Posterior vena cava (tissue), 2 donors: ENCODE results near the gene LHX1. TPM values are rescaled to one million over a fixed set of nuclear protein-coding genes. Genes with fewer than 3 reads are reported as not detected.

Experiments used
- DNase-seq: peaks from one replicate; pipeline ENCODE4 v3.0.0-alpha.2; 2020; ENCODE audit warnings: low spot score
- intact Hi-C, 2 donors: fragments of 100-400 bp; cut with DNase I; formaldehyde crosslinking; loops; one replicate each; pipeline versions ENCODE4 v1.14.1 to v1.14.2; 2022 to 2023
- long read RNA-seq, 2 donors: library from polyadenylated mRNA; unstranded; transcript quantifications; one replicate each; pipeline ENCODE4 v2.0.0, GENCODE V29; 2020 to 2021
- total RNA-seq, 2 donors: library from RNA; stranded (reverse); fragmentation: NEBNext Ultra II Directional; extraction: Animal tissue kit (Norgen Biotek cat#: 25700); gene quantifications; one replicate each; pipeline ENCODE4 v1.2.1, GENCODE V29; 2021
- donor health status: DM: yes; HTN: yes; CAD: no.
- donor health status: DM: yes; HTN: yes; CAD: no.

Gene LHX1
- total RNA-seq: not detected
- long read RNA-seq, donor 1: 0 reads
- long read RNA-seq, donor 2: 0 reads

DNA sequence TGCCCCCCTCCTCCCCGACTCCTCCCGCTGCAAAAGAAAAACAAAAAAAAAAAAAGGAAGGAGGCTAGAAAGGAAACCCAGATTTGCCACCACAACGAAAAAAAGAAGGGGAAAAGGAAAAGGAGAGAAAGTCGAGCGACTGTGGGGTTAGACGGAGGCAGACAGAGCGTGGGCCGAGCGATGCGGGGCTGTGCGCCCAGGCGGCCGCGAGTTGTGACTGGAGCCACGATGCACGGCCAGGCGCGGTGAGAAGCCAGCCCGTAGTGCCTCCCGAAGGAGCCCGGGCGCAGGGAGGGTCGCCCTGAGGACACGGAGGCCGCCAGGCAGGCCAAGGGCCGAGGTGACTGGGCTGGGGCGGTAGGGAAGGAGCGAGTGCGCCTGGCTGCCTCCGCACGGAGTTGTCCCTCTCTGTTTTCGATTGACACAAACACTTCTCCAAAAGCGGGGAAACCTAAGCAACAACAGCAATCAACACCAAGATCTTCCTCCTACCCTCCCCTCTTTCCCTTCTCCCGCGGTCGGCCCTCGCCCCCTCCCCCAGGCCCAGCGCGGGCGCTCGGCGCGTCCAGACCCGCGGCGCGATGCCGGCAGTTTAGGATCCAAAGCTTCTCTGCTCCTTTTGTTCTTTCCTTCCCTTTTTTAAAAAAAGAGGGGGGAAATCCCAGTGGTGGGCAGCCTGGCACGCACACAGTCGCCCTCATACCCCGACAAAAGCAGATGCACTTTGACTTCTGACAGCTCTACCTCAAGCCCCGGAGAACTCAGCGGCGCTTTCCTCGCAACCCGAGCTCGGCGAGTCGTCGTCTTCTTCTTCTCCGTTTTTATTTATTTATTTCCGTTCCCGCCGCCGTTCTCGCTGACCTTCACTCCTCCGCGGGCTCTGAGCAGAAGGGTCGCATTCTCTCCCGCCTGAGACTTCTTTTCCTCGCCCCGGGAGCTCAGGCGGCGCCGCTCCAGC is at the start of gene LHX1:
Gene LHX1 (plus strand): TSS at position 475 of the 958 bp plus-strand sequence. CDS start 723 bp downstream, outside the sequence.
- no peak for DNase-seq
- intact Hi-C loops: no loop called here

- intact Hi-C loops: no loop called here
- DNase-seq: no peak
These were observed 48.9 kb upstream of the LHX1 start for GRCh38 chr17:36888236-36888951.

- DNase-seq: no peak
- intact Hi-C loops: no loop called here
These were observed 47.4 kb upstream of the LHX1 start for GRCh38 chr17:36889770-36890349.

GRCh38 chr17:36890398-36891168 is 46.7 kb upstream of the LHX1 start:
- intact Hi-C loops: no loop called here
- DNase-seq: no peak

DNA sequence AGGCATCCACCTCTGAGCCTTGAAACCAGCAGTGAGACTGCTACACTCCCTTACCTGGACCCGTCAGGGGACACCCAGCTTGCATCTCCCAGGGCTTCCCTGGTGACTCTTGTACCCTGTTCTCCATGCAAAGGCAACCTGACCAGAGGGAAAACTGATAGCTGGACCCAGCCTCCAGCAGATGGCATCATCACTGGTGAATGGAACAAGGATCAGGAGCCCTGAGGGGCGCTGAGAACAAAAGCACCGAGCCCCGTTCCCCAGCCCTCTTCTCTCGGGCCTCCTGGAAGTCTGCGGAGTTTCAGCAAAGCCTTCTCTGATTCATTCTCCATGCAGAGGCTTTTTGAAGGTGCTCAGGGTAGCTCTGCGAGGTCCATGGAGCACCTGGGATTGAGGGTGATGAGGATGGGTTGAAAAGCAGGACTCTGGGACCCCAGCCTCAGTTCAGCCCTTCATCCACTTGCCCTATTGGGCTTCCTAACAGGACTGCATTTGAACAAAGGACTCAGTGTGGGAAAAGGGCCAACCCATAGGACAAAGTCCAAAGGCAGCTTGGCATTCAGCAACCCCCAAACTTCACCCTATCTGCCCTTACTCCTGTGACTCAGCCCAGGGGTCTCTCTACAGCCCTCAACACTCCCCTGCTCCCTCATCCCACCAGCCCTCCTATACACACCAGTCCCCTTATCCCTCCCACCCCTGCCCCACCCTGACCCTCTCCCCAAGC is 45.0 kb upstream of the LHX1 start:
- intact Hi-C loops: no loop called here
- DNase-seq: no peak

- no peak for DNase-seq
- intact Hi-C loops: no loop called here
These were observed 43.1 kb upstream of the LHX1 start for GRCh38 chr17:36894177-36894576.

DNA sequence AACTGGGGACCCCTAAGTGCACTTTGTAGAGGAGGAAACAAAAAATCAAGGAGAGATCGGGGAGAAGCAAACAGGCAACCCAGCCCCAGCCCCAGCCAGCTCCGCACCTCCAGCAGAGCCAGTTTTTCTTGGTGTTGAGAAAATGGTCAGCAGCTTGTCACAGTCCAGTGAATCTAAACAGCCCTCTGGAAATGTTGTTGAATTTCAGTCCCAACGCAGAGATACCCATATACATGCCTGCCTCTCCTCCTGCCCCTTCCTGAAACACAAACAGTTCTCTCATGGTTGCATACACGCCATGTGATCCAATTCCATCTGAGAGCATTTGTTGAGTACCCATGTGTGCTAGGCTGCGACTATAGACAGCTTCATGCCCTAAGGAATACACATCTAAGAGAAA is 42.4 kb upstream of the LHX1 start:
- intact Hi-C loops: loop anchor here in 1 of 2 donors (1.0 kb wide), 1 partner anchor 43 kb away; no protein-coding TSS in a partner anchor
- no peak for DNase-seq

- no peak for DNase-seq
- intact Hi-C loops: no loop called here
These were observed 37.8 kb upstream of the LHX1 start for GRCh38 chr17:36899250-36900159.

DNA sequence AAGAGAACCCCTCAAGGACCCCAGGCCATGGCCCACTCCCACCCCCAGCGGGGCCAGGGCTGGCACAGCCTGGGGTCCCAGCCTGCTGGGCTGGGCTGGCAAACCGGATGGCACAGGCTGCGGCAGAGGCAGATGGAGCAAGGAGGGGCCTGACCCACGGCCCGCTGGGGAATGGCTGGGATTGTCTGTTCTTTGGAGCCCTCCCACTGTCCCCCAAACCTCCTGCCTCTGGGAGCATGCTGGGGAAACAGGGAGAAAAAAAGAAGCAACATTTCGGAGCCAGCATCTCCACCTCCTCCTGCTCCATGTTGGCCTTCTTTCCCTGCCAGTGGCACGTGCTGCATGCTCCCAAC is 37.1 kb upstream of the LHX1 start:
- intact Hi-C loops: no loop called here
- no peak for DNase-seq

DNA sequence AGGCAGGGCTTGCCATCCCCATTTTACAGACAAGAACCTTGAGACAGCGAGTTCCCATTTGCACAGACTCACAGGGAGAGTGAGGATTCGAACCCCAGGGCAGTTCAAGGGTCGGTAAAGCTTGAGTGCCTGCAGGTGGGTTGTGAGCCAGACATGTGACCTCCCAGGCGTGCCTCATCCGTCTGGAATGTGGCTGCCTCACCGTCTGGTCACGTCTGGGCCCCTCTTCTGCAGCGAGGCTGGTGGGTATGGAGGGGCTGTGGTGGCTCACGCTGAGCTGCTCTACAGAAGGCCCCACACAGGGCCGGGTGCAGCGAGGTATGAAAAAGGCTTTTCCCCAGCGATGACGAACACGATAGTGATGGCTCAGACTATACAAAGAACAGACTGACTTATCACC is 35.8 kb upstream of the LHX1 start:
- DNase-seq: no peak
- intact Hi-C loops: no loop called here

- intact Hi-C loops: no loop called here
- no peak for DNase-seq
These were observed 29.9 kb upstream of the LHX1 start for GRCh38 chr17:36907407-36907806.

DNA sequence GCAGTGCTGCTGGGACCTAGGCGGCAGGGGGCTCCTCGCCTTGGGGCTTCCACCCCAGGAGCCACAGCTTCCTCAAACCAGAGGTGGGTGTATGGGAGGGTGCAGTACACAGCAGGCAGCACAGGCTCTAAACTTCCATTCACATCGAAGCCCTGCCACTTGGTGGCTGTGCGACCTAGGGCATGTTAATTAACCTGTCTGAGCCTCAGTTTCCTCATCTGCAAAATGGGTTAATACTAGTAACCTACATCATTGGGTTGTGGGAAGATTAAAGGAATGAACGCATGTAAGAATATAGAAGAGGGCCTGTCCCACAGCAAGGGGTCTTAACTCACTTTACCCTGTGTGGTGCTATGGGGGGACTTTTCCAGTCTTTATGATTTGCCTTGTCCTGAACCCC is 26.8 kb upstream of the LHX1 start:
- DNase-seq: no peak
- intact Hi-C loops: no loop called here

GRCh38 chr17:36911001-36911400 is 26.3 kb upstream of the LHX1 start:
- intact Hi-C loops: no loop called here
- DNase-seq: no peak

DNA sequence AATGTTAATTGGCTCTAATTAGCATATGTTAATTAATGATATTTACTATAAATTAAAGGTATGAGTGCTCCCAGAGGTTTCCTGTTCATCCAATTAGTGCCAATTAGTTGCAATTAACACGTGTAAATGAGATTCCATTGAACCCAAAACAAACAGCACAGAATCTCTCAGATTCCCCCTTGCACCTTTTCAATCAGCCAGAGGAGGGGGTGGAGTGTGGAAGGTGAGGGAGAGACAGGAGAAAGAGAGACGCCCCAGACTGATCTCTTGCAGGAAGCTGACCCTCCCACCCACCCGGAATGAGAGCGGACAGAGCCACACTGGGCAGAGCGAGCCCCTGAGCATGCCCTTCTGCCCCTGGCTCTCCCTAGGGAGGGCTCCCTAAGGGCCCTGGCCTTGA is 24.1 kb upstream of the LHX1 start:
- no peak for DNase-seq
- intact Hi-C loops: no loop called here

- intact Hi-C loops: no loop called here
- DNase-seq: no peak
These were observed 19.0 kb upstream of the LHX1 start for GRCh38 chr17:36918211-36918691.

GRCh38 chr17:36919407-36919968 is 17.8 kb upstream of the LHX1 start:
- intact Hi-C loops: no loop called here
- no peak for DNase-seq
